LNCaP clone FGC (cell line): ENCODE measurements around the gene CDHR4.

Experiments used
- DNase-seq: peaks from one replicate; pipeline ENCODE4 v3.0.0-alpha.2; 2011; ENCODE audit warnings: low read depth
- H3K4me3 ChIP-seq: 2 replicates; pipeline ENCODE4 v1.5.1; 2011; ENCODE audit warnings: mild to moderate bottlenecking, low read depth, low read length, control low read depth
- CTCF ChIP-seq: IDR thresholded peaks from 2 replicates; pipeline ENCODE4 v1.5.1; 2012; ENCODE audit warnings: mild to moderate bottlenecking; ENCODE audit not compliant: control insufficient read depth, insufficient read depth; ENCODE audit errors: extremely low read depth

Gene CDHR4

GRCh38 chr3:49763981-49764380 lies 35.7 kb downstream of the CDHR4 start:
- TF ChIP-seq CTCF, result no peak
- no peak overlapping the region for H3K4me3 ChIP-seq
- no peak for DNase-seq

- DNase-seq, result no peak
- TF ChIP-seq CTCF, result no peak
Measured at GRCh38 chr3:49761661-49762060, 38.0 kb downstream of the CDHR4 start.

GRCh38 chr3:49759226-49759625 lies 40.4 kb downstream of the CDHR4 start:
- no peak overlapping the region for H3K4me3 ChIP-seq
- DNase-seq, result no peak
- TF ChIP-seq CTCF, result no peak

More at GRCh38 chr3:49761661-49762060, 38.0 kb downstream of the CDHR4 start:
- H3K4me3 ChIP-seq, result no peak overlapping the region

- no peak for TF ChIP-seq CTCF
- no peak for DNase-seq
- H3K4me3 ChIP-seq, result no peak overlapping the region
Measured at GRCh38 chr3:49757197-49757596, 42.5 kb downstream of the CDHR4 start.

- DNase-seq, result no peak
- TF ChIP-seq CTCF, result no peak
- no peak overlapping the region for H3K4me3 ChIP-seq
Measured at GRCh38 chr3:49756036-49756435, 43.6 kb downstream of the CDHR4 start.

GRCh38 chr3:49754536-49754935 lies 45.1 kb downstream of the CDHR4 start:
- no peak overlapping the region for H3K4me3 ChIP-seq
- no peak for DNase-seq
- no peak for TF ChIP-seq CTCF

- no peak for DNase-seq
- no peak overlapping the region for H3K4me3 ChIP-seq
- TF ChIP-seq CTCF, result no peak
Measured at GRCh38 chr3:49751501-49751900, 48.2 kb downstream of the CDHR4 start.
